T47D (cell line): ENCODE data around the gene FAAH.

Source experiments
- DNase-seq, 2 experiments: peaks; one replicate each; pipeline versions ENCODE4 v3.0.0 to v3.0.0-alpha.2; 2011 to 2012; ENCODE audit warnings: low read depth in 1 of 2, low spot score in 1 of 2
- JUND ChIP-seq: IDR thresholded peaks from 2 replicates; pipeline ENCODE4 v1.6.1; 2012; ENCODE audit warnings: low read depth
- in situ Hi-C: cut with HindIII; loops from 2 replicates; pipeline ENCODE4 v1.10.0; 2016; ENCODE audit warnings: low sequenced_read_pairs, low pct_unique_long_range_greater_than_20kb

FAAH gene

GRCh38 chr1:46449223-46450159 is 55.4 kb downstream of the FAAH start:
- DNase-seq = no peak
- TF ChIP-seq JUND = no peak
- in situ Hi-C loops = no loop called here

- in situ Hi-C loops = no loop called here
- DNase-seq = no peak
- no peak for TF ChIP-seq JUND
Observed at GRCh38 chr1:46450160-46450517, 56.0 kb downstream of the FAAH start.

- in situ Hi-C loops = no loop called here
- DNase-seq = no peak
- no peak for TF ChIP-seq JUND
Observed at GRCh38 chr1:46451948-46452930, 58.1 kb downstream of the FAAH start.

GRCh38 chr1:46452931-46453325 is 58.8 kb downstream of the FAAH start:
- DNase-seq = no peak
- in situ Hi-C loops = no loop called here
- no peak for TF ChIP-seq JUND

- in situ Hi-C loops = no loop called here
- DNase-seq = no peak
- no peak for TF ChIP-seq JUND
Observed at GRCh38 chr1:46453449-46453848, 59.3 kb downstream of the FAAH start.

GRCh38 chr1:46455951-46456350 is 61.8 kb downstream of the FAAH start:
- in situ Hi-C loops = no loop called here

GRCh38 chr1:46456411-46456963 is 62.4 kb downstream of the FAAH start:
- in situ Hi-C loops = no loop called here
- no peak for DNase-seq
- no peak for TF ChIP-seq JUND

More at GRCh38 chr1:46455951-46456350, 61.8 kb downstream of the FAAH start:
- DNase-seq = no peak
- no peak for TF ChIP-seq JUND

GRCh38 chr1:46457178-46457577 is 63.1 kb downstream of the FAAH start:
- no peak for DNase-seq
- no peak for TF ChIP-seq JUND
- in situ Hi-C loops = no loop called here

- TF ChIP-seq JUND = no peak
- no peak for DNase-seq
- in situ Hi-C loops = no loop called here
Observed at GRCh38 chr1:46458190-46458589, 64.1 kb downstream of the FAAH start.

GRCh38 chr1:46458846-46459245 is 64.7 kb downstream of the FAAH start:
- in situ Hi-C loops = no loop called here
- no peak for TF ChIP-seq JUND
- DNase-seq = no peak

- no peak for TF ChIP-seq JUND
- DNase-seq = no peak
- in situ Hi-C loops = no loop called here
Observed at GRCh38 chr1:46459315-46459714, 65.2 kb downstream of the FAAH start.

GRCh38 chr1:46461017-46461808 is 67.1 kb downstream of the FAAH start:
- no peak for TF ChIP-seq JUND
- in situ Hi-C loops = no loop called here
- no peak for DNase-seq
